ENCODE measurements around the gene HOXD13.

DNA sequence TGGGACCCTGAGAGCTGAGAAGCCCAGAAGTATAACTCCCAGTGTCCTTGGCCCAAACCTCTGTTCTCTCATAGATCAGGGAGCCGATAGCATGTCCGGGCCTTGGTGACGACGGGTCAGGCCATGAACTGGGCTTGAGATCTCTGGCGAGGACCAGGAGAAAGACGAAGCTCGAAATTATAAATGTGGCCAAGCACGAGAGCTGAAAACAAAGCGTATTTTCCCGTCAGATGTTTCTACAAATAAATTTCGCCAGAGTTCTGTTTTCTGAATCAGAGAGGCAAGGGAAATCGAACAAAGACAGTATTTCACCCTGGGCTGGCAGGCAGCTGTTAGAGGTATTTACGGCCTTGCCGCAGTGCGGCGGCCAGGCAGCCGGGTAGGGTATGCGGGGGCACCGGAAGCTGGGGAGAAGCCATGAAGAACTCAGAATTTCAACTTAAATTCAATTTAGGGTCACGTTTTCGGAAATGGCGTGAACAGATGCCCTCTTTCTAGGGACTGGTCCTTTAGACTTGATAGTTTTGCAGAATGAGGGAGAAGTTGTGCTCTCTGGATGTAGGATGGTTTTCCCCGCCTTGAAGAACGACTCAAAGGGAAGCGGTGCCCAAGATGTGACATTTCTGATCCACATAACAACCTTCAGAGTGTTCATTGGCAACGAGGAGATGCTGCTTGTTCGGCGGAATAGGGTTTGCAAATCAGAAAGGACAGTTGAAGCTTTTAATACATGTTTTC, 46.6 kb downstream of the HOXD13 start:
- TF ChIP-seq JUN (IDR thresholded peaks at IDR 0.05; ENCODE audit: borderline replicate concordance, insufficient read depth, insufficient read length, low read depth) (no peak), POLR2A (IDR thresholded peaks at IDR 0.05; ENCODE audit: low read depth, low read length) (peak; percentile 50)
- TF ChIP-seq, protein P1, sequence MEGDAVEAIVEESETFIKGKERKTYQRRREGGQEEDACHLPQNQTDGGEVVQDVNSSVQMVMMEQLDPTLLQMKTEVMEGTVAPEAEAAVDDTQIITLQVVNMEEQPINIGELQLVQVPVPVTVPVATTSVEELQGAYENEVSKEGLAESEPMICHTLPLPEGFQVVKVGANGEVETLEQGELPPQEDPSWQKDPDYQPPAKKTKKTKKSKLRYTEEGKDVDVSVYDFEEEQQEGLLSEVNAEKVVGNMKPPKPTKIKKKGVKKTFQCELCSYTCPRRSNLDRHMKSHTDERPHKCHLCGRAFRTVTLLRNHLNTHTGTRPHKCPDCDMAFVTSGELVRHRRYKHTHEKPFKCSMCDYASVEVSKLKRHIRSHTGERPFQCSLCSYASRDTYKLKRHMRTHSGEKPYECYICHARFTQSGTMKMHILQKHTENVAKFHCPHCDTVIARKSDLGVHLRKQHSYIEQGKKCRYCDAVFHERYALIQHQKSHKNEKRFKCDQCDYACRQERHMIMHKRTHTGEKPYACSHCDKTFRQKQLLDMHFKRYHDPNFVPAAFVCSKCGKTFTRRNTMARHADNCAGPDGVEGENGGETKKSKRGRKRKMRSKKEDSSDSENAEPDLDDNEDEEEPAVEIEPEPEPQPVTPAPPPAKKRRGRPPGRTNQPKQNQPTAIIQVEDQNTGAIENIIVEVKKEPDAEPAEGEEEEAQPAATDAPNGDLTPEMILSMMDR (IDR thresholded peaks at IDR 0.05; ENCODE audit: extremely low read depth in 1 of 2, insufficient read depth in 1 of 2, low read depth in 1 of 2, low read length in 2 of 2) = no peak
- TF ChIP-seq, protein P2, sequence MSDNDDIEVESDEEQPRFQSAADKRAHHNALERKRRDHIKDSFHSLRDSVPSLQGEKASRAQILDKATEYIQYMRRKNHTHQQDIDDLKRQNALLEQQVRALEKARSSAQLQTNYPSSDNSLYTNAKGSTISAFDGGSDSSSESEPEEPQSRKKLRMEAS (IDR thresholded peaks at IDR 0.05; ENCODE audit: insufficient read depth, insufficient read length) = no peak
